Spleen (tissue), 7 donors: ENCODE results near the gene PCSK1N.

ENCODE experiments used
- POLR2A ChIP-seq, 3 donors: fragments of 450-650 bp; IDR thresholded peaks; one replicate each; pipeline ENCODE4 v1.5.1; 2017; ENCODE audit warnings: antibody characterized with exemption in 3 of 3, mild to moderate bottlenecking in 1 of 3
- TF ChIP-seq, protein P1 (sequence below), 11 experiments: fragments of 200-600 bp in 7 of 11; fragments of 450-650 bp in 4 of 11; sonication (generic) in 4 of 11; IDR thresholded peaks in 8 of 11; conservative IDR thresholded peaks in 3 of 11; 1 replicate in 7 of 11; 2 replicates in 4 of 11; pipeline versions ENCODE4 v1.4.0 to v1.8.0; 2016 to 2021; ENCODE audit warnings: antibody characterized with exemption in 11 of 11, inconsistent platforms in 4 of 11, mild to moderate bottlenecking in 1 of 11
- donor health status: DM: no; HTN: no; CAD: no; lungs with moderate emphysema.
- donor health status: DM: no; HTN: no; CAD: no.
- donor health status: DM: no; HTN: no; CAD: no.

DNA sequence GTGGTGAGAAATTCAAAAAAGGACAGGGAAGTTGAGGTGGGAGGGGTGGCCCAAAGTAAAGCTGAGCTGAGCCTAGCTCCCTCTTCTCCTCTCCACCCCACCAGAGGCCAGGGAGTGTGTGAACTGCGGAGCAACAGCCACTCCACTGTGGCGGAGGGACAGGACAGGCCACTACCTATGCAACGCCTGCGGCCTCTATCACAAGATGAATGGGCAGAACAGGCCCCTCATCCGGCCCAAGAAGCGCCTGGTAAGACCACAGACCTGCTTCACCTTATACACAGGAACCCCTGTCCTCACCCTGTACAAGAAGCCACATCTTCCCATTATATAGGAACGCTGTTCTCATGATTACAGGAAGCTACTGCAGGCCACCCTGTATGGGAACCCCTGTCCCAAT is 43.2 kb downstream of the PCSK1N start:
- TF ChIP-seq, protein P1, sequence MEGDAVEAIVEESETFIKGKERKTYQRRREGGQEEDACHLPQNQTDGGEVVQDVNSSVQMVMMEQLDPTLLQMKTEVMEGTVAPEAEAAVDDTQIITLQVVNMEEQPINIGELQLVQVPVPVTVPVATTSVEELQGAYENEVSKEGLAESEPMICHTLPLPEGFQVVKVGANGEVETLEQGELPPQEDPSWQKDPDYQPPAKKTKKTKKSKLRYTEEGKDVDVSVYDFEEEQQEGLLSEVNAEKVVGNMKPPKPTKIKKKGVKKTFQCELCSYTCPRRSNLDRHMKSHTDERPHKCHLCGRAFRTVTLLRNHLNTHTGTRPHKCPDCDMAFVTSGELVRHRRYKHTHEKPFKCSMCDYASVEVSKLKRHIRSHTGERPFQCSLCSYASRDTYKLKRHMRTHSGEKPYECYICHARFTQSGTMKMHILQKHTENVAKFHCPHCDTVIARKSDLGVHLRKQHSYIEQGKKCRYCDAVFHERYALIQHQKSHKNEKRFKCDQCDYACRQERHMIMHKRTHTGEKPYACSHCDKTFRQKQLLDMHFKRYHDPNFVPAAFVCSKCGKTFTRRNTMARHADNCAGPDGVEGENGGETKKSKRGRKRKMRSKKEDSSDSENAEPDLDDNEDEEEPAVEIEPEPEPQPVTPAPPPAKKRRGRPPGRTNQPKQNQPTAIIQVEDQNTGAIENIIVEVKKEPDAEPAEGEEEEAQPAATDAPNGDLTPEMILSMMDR (IDR thresholded peaks at IDR 0.05 in 8 of 11, conservative IDR thresholded peaks at IDR 0.05 in 3 of 11) = no peak
- no peak for TF ChIP-seq POLR2A (IDR thresholded peaks at IDR 0.05)
